Measurements from ENCODE around the gene TOGARAM2. TPM values are rescaled to one million over a fixed set of nuclear protein-coding genes. Genes with fewer than 3 reads are reported as not detected.

The TOGARAM2 gene
- total RNA-seq, 2 experiments from 2014 or later, result 9.6 TPM

DNA sequence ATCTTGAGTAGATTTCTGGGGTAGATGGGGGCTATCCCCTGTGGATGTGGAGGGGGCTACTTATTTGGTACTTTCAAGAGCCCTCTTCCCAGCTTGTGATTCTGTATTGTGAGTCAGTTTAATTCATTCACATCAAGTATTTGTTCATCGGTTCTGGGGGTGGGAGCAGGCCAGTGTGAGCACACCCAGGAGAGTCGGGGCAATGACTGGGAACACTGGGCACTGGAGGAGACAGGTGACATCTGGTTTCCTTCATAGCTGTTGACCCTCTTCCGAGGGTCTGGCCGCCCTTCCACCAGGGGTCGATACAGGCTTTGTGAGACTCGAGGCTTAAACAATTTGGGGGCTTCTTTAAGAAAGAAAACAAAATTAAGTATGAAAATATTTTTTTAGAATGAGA, 2.5 kb upstream of the TOGARAM2 start:
- no peak overlapping the region for H3K4me3 Mint-ChIP-seq
- H3K9me3 Mint-ChIP-seq, result peaks cover 2% of the 10 kb centered on the region
- no peaks in the 10 kb centered on the region for H3K36me3 Mint-ChIP-seq
- no peaks in the 10 kb centered on the region for H3K27me3 Mint-ChIP-seq
- intact Hi-C loops (cut with micrococcal nuclease), result no loop called here
- ChIA-PET POLR2A (no interaction called here), CTCF (interaction anchor here (1.2 kb wide), 1 partner anchor 34 kb away, joined by 3 read pairs; no protein-coding TSS in a partner anchor)
- H3K27ac Mint-ChIP-seq, result no peak overlapping the region
- no peak for DNase-seq
- H3K4me1 Mint-ChIP-seq (ENCODE audit: low read depth), result peaks cover 1% of the 10 kb centered on the region

DNA sequence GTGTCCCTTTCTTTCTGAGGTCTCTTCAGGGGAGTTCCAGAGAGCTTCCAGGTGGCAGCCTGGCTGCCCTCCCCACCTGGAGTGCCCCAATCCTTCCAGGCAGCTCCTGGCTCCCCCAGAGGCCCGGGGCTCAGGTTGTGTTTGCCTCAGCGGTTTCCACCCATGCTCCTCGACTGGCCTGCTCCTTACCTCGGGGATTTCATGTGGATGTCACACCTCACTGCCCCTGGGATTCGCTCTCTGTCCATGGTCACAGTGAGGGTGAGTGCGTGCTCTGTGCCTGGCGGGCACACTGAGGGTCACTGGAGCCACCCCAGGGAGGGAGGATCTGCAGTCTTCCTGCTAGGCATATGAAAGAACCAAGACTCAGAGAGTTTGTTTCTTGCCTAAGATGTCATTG, 2.1 kb upstream of the TOGARAM2 start:
- intact Hi-C loops (cut with micrococcal nuclease), result no loop called here
- ChIA-PET CTCF (interaction anchor here (1.2 kb wide), 1 partner anchor 34 kb away, joined by 3 read pairs; no protein-coding TSS in a partner anchor), POLR2A (no interaction called here)
- no peak for DNase-seq
- Mint-ChIP-seq H3K4me3 (no peak overlapping the region), H3K27me3 (no peaks in the 10 kb centered on the region), H3K36me3 (no peaks in the 10 kb centered on the region), H3K9me3 (no peaks in the 10 kb centered on the region), H3K4me1 (ENCODE audit: low read depth) (no peaks in the 10 kb centered on the region), H3K27ac (no peak overlapping the region)

DNA sequence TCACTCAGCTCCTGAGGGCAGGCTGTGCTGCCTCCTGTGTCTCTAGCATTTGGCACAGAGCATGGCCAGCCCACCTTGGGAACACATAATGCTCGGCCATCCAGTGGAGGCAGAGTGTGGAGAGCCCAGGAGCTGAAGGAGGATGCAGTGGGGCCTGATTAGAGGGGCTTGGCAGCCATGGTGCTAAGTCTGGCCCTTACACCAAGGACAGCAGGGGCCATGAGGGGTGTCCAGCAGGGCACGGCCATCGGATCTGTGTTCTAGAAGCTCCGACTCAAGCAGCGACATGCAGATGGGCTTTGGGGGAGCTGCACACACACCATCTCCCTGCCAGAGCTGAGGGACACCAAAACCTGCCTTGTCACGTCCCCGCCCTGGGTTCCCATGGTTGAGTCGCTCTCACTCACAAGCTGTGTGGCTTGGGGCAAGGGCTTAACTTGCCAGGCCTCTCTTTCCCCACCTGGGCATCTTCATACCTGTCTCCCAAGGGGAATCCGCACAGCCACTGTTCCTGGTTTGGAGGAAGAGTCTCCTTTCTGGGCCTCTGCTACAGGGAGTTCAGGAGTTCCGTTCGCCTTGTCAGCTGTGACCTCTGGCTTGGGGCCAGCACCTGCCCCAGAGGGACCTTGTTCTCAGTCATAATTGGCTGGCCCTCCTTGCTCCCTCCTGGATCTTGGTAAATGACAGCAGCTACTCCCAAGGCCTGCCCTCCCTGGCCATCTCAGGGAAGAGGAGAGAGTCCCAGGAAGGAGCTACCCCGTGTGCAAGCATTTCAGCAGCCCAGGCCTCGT, 1.3 kb upstream of the TOGARAM2 start:
- H3K27ac Mint-ChIP-seq, result no peak overlapping the region
- intact Hi-C loops (cut with micrococcal nuclease), result no loop called here
- no peaks in the 10 kb centered on the region for H3K9me3 Mint-ChIP-seq
- no peaks in the 10 kb centered on the region for H3K4me1 Mint-ChIP-seq (ENCODE audit: low read depth)
- H3K27me3 Mint-ChIP-seq, result no peaks in the 10 kb centered on the region
- H3K4me3 Mint-ChIP-seq, result no peak overlapping the region
- ChIA-PET POLR2A (no interaction called here), CTCF (interaction anchor here (1.0 to 1.2 kb wide), 2 partner anchors 21 to 33 kb away, joined by 3 read pairs; no protein-coding TSS in a partner anchor)
- no peaks in the 10 kb centered on the region for H3K36me3 Mint-ChIP-seq
- no peak for DNase-seq

DNA sequence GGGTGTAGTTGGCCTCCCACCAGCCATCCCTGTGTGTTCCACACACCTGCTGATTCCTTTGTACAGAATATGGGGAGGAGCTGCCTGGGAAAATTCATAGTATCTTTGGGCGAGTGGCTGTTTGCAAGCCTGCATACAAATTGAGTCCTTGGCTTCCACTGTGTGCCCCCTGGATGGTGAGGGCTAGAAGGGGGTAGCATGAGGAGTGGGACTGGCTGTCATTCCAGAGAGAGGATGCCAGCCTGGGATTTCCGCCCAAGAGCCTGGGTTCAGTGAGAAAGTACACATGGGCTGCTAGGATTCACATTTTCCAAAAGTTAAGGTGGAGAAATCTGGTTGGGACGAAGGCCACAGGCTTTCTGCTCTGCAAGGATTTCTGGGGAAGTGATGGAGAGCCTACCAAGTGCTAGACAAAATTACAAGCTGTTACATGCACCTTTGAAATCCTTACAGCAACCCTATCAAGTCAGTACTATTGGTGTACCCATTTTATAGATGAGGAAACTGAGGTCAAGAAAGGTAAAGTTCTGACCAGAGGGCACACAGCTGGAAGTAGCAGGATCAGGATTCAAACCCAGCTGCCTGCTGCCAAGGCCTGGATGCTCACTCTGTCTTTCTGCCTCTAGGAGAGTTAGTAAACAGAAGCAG, 606 bp upstream of the TOGARAM2 start:
- H3K27ac Mint-ChIP-seq, result no peak overlapping the region
- H3K27me3 Mint-ChIP-seq, result no peaks in the 10 kb centered on the region
- no peaks in the 10 kb centered on the region for H3K4me1 Mint-ChIP-seq (ENCODE audit: low read depth)
- DNase-seq, result no peak
- intact Hi-C loops (cut with micrococcal nuclease), result no loop called here
- no peaks in the 10 kb centered on the region for H3K9me3 Mint-ChIP-seq
- POLR2A ChIA-PET, result no interaction called here
- no peaks in the 10 kb centered on the region for H3K36me3 Mint-ChIP-seq
- H3K4me3 Mint-ChIP-seq, result no peak overlapping the region
- CTCF ChIA-PET, result interaction anchor here (1.0 kb wide), 1 partner anchor 21 kb away, joined by 3 read pairs; no protein-coding TSS in a partner anchor

DNA sequence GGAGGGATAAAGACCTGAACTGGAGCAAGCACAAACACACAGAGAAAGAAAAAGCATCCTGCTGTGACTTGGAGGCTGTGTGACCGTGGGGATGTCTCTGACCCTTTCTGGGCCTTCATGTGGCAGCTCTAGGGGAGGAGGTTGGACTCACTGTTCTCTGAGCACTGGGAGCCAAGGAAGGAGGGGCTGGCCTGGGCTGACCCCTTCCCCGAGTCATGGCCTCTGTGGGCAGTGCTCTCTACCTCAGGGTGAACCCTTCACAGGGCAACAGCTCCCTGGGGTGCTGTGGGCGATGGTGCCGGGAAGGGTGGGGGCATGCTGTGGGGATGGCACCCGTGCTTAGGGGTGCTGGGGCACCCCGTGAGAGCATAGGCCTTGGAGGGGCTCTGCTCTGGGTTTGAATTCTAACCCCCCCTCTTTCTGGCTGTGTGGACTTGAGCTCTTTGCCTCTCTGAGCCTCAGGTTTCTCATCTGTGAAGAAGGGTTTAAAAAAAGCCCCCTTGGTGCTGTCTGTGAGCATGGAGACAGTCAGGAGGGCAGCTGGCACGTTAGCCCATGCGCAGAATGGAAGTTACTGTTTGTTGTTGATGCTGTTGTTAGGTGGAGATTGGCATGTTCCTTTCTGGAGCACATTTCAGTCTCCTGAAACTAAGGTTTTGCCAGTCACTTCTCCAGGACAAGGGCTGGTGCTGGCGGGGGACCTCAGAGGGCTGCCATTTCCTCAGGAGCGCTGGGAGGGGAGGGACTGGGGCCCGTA, 700 bp downstream of the TOGARAM2 start:
- Mint-ChIP-seq H3K4me3 (no peak overlapping the region), H3K4me1 (ENCODE audit: low read depth) (no peaks in the 10 kb centered on the region), H3K9me3 (no peaks in the 10 kb centered on the region), H3K27ac (no peak overlapping the region), H3K27me3 (no peaks in the 10 kb centered on the region), H3K36me3 (no peaks in the 10 kb centered on the region)
- CTCF ChIA-PET, result no interaction called here
- POLR2A ChIA-PET, result no interaction called here
- intact Hi-C loops (cut with micrococcal nuclease), result no loop called here
- no peak for DNase-seq

DNA sequence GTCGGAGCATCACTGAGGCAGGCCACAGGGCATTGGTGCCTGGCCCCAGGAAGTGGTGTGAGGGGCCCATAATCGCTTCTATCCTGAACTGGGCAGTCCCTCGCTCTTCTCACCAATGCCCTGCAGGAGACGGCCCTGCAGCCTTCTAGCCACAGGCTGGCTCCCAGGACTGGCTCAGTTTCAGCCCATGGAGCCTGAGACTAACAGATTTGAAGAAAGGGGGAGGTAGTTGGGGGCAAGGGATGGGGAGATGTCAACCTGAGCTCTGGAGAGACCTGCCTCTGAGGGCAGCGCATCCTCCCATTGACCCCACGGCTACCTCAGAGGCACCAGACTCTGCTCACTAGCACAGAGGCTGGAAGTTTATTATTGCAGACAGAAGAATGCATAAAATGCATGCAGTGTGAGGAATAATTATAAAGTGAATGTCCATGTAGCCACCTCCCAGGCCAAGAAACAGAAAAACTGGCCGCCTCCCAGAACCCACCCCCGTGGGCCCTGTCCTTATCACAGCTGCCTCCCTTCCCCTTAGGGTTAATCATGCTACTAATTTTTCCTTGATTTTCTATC, 1.4 kb downstream of the TOGARAM2 start:
- Mint-ChIP-seq H3K27me3 (no peaks in the 10 kb centered on the region), H3K27ac (no peak overlapping the region), H3K36me3 (no peaks in the 10 kb centered on the region), H3K4me1 (ENCODE audit: low read depth) (no peaks in the 10 kb centered on the region), H3K4me3 (no peak overlapping the region), H3K9me3 (no peaks in the 10 kb centered on the region)
- CTCF ChIA-PET, result no interaction called here
- no peak for DNase-seq
- POLR2A ChIA-PET, result no interaction called here
- intact Hi-C loops (cut with micrococcal nuclease), result no loop called here

DNA sequence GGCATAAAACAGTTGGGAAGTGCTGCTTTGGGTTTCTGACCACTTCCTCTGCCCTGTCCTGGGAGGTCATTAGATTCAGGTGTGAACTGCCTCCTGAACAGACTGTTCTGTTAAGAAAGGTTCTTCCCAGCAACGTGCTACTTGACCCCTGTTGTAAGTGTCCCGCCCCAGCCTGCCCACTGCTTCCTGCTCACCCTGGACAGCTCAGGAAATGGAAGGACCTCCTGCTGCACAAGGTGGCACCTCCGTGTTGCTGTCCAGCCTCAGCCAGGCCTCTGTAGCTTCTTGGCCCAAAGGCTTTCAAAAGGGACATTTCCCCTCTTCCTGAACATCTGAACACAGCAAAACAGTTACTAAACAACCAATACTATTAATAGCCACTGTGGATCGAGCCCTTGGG, 5.3 kb downstream of the TOGARAM2 start:
- POLR2A ChIA-PET, result no interaction called here
- H3K4me3 Mint-ChIP-seq, result no peak overlapping the region
- H3K4me1 Mint-ChIP-seq (ENCODE audit: low read depth), result no peaks in the 10 kb centered on the region
- no peaks in the 10 kb centered on the region for H3K27me3 Mint-ChIP-seq
- CTCF ChIA-PET, result no interaction called here
- DNase-seq, result no peak
- no peak overlapping the region for H3K27ac Mint-ChIP-seq
- no peaks in the 10 kb centered on the region for H3K9me3 Mint-ChIP-seq
- intact Hi-C loops (cut with micrococcal nuclease), result no loop called here
- no peaks in the 10 kb centered on the region for H3K36me3 Mint-ChIP-seq

DNA sequence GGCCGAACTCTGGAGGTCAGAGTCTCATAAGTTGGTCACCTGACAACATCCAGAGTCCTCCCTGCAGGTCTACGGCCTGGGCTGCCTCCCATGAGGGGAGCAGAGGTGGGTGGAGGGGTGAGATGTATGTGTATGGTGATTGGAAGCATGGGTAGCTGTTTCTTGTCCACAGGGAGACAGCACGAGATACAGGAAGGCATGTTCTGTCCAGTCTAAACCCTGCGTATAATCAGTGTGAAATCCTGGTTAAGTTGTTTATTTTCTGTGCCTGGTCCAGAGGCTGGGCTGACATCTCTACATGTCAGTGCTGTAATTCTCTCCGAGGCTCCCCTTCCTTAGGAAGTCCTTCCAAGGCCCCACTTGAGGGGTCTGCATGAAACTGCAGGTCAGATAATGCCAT, 8.9 kb downstream of the TOGARAM2 start:
- Mint-ChIP-seq H3K9me3 (no peaks in the 10 kb centered on the region), H3K36me3 (no peaks in the 10 kb centered on the region), H3K27me3 (no peaks in the 10 kb centered on the region), H3K27ac (no peak overlapping the region), H3K4me1 (ENCODE audit: low read depth) (no peaks in the 10 kb centered on the region), H3K4me3 (no peak overlapping the region)
- intact Hi-C loops (cut with micrococcal nuclease), result no loop called here
- CTCF ChIA-PET, result no interaction called here
- POLR2A ChIA-PET, result no interaction called here
- DNase-seq, result no peak

DNA sequence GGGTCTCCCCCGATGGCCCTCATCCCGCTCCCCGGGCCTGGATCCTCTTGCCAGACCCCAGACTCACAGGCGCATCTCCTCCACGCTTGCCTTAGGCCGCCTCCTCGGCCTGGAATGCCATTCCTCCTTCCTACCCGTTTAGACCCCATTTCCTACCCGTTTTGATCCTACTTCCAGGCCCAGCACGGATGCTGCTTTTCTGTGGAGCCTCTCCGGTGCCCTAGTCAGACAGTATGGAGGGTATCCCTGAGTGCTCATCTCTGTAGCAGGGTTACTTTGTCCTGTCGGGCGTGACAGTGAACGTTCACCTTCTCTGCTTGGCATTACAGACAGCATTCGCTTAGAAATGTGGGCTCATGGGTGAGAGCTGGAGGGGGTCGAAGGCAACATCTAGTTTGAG, 9.3 kb downstream of the TOGARAM2 start:
- no peaks in the 10 kb centered on the region for H3K36me3 Mint-ChIP-seq
- ChIA-PET POLR2A (no interaction called here), CTCF (no interaction called here)
- H3K4me3 Mint-ChIP-seq, result no peak overlapping the region
- no peaks in the 10 kb centered on the region for H3K27me3 Mint-ChIP-seq
- H3K27ac Mint-ChIP-seq, result no peak overlapping the region
- H3K9me3 Mint-ChIP-seq, result no peaks in the 10 kb centered on the region
- no peaks in the 10 kb centered on the region for H3K4me1 Mint-ChIP-seq (ENCODE audit: low read depth)
- DNase-seq, result no peak
- intact Hi-C loops (cut with micrococcal nuclease), result no loop called here

DNA sequence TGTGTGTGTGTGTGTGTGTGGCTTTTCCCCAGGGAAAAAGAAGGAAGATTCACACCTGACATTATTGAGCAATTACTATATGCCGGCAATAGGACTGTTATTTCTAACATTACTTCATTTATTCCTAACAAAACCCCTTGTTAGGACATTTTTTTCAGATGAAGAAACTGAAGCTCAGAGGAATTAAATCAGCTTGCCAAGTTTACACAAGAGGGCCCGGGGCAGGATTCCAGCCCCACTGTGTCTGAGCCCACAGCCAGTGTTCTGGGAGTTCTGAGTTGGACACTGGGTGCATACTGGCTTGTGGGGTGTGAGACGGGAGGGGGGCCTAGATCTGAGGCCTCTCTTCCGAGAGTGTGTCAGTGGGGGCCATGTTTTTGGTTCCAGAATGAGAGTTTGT, 9.9 kb downstream of the TOGARAM2 start:
- no peak overlapping the region for H3K27ac Mint-ChIP-seq
- no peaks in the 10 kb centered on the region for H3K4me1 Mint-ChIP-seq (ENCODE audit: low read depth)
- ChIA-PET CTCF (no interaction called here), POLR2A (no interaction called here)
- H3K9me3 Mint-ChIP-seq, result no peaks in the 10 kb centered on the region
- intact Hi-C loops (cut with micrococcal nuclease), result no loop called here
- no peak for DNase-seq
- H3K36me3 Mint-ChIP-seq, result no peaks in the 10 kb centered on the region
- H3K27me3 Mint-ChIP-seq, result no peaks in the 10 kb centered on the region
- H3K4me3 Mint-ChIP-seq, result no peak overlapping the region

DNA sequence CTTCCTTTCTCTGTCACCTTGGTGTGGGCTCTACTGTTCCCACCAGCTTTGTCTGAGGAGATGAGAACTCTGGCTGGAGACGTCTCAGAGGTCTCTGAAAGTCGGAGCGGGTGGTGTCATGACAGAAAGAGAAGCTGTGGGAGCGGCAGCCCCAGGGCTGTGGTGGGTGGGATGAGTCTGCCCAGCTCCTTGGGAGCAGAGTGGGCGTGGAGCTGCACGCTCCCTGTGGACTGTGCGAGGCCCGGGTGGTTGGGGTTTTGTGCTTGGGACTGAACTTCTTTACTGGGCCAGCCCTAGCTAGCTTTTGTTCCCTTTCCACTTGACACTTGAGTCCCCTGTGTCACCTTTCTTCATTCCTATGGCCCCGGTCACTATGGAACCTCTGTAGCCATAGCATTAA, 10.4 kb downstream of the TOGARAM2 start:
- Mint-ChIP-seq H3K36me3 (no peaks in the 10 kb centered on the region), H3K4me3 (no peak overlapping the region), H3K9me3 (no peaks in the 10 kb centered on the region), H3K27me3 (no peaks in the 10 kb centered on the region), H3K27ac (no peak overlapping the region), H3K4me1 (ENCODE audit: low read depth) (no peaks in the 10 kb centered on the region)
- ChIA-PET POLR2A (no interaction called here), CTCF (no interaction called here)
- intact Hi-C loops (cut with micrococcal nuclease), result no loop called here
- no peak for DNase-seq

DNA sequence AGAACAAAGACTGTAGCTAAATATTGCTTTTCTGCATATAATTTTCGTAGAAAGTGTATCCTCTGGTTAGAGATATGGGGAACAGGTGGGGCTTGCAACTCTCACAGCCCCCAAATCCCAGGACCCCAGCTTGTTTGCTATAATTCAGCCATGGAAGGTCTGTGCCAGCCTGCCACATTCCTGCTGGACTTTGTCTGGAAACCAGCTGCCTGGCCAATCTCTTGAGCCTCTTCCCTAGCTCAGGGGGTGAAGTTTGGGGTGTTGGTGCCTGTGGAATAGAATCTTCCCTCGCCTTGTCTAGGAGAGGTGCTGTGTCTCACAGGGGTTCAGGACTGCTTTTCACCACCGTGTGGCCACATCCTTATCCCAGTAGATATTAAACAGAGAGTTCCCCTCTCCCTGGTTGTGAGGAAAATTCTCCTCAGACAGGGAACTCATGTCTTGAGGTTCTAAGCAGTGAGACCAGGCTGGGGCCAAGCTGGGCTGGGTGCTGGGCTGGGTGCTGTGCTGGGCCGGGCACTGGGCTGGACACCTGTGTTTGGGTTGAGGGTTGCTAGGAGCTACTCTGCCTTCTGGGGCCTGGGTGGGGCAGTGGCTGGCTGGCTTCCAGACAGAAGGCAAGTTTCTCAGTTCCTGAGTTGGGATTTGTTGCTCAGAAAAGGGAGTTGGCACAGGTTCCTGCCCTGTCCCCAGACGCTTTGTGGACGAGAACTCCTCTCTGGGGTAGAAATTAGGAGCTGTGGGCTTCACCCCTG, 12.3 kb downstream of the TOGARAM2 start:
- Mint-ChIP-seq H3K27ac (no peak overlapping the region), H3K27me3 (no peaks in the 10 kb centered on the region), H3K9me3 (no peaks in the 10 kb centered on the region), H3K4me1 (ENCODE audit: low read depth) (no peaks in the 10 kb centered on the region), H3K4me3 (no peak overlapping the region), H3K36me3 (no peaks in the 10 kb centered on the region)
- POLR2A ChIA-PET, result no interaction called here
- intact Hi-C loops (cut with micrococcal nuclease), result no loop called here
- CTCF ChIA-PET, result no interaction called here
- DNase-seq, result no peak
